Right lobe of liver (tissue), 4 donors: ENCODE results near the gene PLXND1.

Experiments
- POLR2A ChIP-seq: fragments of 450-650 bp; IDR thresholded peaks from one replicate; pipeline ENCODE4 v1.6.1; 2017; ENCODE audit warnings: antibody characterized with exemption, mild to moderate bottlenecking
- TF ChIP-seq, protein P1 (sequence below), 4 donors: fragments of 200-600 bp in 3 of 4; fragments of 450-650 bp in 1 of 4; IDR thresholded peaks; one replicate each; pipeline versions ENCODE4 v1.5.1 to v1.8.0; 2016 to 2022; ENCODE audit warnings: antibody characterized with exemption in 4 of 4, mild to moderate bottlenecking in 2 of 4
- donor health status: DM: no; HTN: no; CAD: no.
- donor health status: DM: no; HTN: no; CAD: no.
- donor health status: DM: no; HTN: yes; CAD: no.

DNA sequence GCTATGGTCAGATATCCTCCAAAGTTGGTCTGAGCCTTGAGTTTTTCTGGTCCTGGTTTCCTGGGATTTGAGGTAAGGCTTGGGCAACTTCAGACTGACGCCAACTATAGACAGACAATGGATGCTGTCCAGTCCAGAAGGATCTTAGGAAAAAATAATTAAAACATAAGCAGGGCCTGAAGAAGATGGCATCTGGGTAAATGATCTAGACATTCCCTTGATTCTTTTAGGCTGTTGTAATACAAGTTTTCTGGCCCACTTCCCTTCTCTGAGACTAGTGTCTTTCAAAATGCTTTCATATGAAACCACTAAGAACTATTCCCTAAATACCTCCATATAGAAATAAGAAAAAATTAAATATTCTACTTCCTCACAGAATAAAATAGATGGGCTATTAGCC, 47.7 kb upstream of the PLXND1 start:
- TF ChIP-seq, protein P1, sequence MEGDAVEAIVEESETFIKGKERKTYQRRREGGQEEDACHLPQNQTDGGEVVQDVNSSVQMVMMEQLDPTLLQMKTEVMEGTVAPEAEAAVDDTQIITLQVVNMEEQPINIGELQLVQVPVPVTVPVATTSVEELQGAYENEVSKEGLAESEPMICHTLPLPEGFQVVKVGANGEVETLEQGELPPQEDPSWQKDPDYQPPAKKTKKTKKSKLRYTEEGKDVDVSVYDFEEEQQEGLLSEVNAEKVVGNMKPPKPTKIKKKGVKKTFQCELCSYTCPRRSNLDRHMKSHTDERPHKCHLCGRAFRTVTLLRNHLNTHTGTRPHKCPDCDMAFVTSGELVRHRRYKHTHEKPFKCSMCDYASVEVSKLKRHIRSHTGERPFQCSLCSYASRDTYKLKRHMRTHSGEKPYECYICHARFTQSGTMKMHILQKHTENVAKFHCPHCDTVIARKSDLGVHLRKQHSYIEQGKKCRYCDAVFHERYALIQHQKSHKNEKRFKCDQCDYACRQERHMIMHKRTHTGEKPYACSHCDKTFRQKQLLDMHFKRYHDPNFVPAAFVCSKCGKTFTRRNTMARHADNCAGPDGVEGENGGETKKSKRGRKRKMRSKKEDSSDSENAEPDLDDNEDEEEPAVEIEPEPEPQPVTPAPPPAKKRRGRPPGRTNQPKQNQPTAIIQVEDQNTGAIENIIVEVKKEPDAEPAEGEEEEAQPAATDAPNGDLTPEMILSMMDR (IDR thresholded peaks at IDR 0.05) = no peak
- TF ChIP-seq POLR2A = no peak
